HG03103 (cell line): ENCODE data around the gene ENGASE.

Experiments
- ATAC-seq: cut with Tn5 transposase; IDR thresholded peaks from one replicate; pipeline ENCODE4 v1.9.1; 2021; ENCODE audit warnings: low read depth; ENCODE audit not compliant: unreplicated experiment

Gene ENGASE

GRCh38 chr17:79078476-79079190, 4.0 kb downstream of the ENGASE start:
- no peak for ATAC-seq

DNA sequence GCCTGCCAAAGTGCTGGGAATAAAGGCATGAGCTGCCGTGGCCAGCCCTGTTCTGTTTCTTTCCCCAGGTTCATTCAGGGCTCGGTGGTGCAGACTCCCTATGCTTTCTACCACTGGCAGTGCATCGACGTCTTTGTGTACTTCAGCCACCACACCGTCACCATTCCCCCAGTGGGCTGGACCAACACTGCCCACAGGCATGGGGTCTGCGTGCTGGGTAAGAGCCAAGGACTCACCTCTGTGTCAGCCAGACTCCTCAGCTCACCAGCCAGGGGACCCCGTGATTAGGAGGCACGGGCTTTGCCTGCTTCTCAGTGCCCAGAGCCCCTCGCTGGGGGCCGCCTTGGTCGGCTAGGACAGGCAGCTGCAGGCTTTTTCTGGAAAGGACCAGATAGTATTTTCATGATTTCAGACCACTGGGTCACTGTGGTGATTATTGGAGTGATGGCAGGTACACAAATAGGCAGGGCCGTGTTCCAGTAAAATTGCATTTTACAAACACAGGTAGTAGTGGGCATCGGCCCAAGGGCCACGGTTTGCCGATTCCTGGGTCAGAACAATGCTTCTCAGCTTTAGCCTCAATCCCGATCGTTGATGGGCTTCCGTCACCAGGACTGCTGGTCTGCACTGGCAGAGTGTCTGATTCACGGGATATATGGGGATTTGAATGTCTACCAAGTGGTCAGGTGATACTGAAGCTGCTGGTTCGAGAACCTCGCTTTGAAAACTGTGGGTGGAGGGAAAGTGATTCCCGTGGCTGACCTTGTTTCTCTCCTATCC, 5.0 kb downstream of the ENGASE start:
- no peak for ATAC-seq

- ATAC-seq, result no peak
Measured at GRCh38 chr17:79080349-79080748, 5.7 kb downstream of the ENGASE start.

DNA sequence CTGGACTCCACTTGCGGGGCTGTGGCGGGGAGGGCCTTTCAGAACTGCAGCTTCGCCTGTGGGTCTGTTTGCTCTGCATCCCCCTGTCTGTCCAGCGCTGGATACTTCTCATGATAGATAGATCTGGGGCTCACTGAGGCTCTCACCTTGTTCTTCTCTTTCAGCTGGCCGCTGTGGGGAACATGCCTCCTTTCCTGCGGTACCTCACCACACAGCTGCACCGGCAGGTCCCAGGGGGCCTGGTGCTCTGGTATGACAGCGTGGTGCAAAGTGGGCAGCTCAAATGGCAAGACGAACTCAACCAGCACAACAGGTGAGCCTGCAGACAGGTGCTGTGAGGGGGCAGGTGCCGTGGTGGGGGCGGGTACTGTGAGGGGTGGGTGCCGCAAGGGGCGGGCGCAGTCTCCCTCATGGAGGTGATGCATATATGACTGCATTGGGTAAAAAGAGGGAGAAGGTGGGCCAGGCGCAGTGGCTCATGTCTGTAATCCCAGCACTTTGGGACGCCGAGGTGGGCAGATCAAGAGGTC, 6.2 kb downstream of the ENGASE start:
- ATAC-seq, result no peak

DNA sequence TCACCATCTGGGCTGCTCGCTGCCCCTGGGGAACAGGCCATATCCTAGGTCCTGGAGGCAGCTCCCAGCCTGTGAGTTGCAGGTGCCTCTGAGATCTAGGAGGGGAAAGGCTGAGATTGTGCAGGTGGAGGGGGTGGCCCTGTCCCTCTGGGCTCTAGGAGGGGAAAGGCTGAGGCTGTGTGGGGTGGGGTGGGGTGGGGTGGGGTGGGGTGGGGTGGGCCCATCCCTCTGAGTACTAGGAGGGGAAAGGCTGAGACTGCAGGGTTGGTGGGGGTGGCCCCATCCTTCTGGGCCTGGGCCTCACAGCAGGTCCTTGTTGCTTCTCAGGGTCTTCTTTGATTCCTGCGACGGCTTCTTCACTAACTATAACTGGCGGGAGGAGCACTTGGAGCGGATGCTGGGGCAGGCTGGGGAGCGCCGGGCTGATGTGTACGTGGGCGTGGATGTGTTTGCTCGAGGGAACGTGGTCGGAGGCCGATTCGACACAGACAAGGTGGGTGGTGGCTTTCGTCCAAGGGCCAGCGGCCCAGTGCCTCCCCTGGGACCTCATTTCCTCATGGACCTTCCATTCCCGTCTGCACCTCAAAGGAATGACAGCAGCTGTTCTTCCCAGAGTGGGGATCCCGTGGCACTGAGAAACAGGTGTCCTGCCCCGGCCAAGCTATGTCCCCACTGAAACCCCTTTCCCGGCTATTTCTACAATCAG, 7.1 kb downstream of the ENGASE start:
- no peak for ATAC-seq

DNA sequence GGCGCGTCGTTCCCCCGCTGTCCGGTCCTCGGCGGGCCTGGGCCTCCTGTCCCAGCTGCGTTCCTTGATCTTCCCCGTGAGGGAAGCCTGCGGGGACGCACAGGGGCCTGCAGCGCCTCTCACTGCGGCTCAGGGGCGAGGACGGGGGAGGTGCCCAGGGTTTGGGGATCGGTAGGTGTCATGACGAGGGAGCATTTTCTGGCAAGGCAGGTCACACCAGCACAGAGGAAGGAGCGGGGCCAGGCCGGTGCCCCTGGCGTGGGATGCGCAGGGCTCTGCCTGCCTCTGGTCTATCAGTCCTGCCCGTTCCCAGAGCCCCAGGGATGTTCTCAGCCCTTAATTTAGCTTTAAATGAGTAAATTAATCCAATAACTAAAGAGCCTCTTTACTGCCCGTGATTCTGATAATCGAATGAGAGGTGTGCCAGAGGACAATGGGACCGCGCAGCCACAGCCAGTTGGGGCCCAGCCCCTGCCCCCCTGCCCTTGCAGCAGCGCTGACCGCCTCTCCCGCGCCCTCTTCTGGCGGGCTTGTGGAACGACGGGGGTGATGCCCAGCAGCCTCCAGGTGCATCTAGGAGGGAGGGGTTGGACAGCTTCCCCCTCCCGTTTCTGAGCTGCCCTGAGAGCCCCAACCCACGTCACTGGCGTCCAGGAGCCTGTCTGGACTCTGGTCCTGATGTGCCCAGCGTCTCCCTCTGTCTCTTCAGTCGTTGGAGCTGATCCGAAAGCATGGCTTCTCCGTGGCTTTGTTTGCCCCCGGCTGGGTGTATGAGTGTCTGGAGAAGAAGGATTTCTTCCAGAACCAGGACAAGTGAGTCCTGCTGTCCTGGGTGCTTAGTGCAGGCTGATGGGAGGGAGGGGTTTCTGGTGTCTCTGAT, 7.9 kb downstream of the ENGASE start:
- no peak for ATAC-seq

GRCh38 chr17:79083191-79083971, 8.8 kb downstream of the ENGASE start:
- no peak for ATAC-seq

- ATAC-seq, result no peak
Measured at GRCh38 chr17:79084291-79085153, 9.9 kb downstream of the ENGASE start.

- ATAC-seq, result no peak
Measured at GRCh38 chr17:79085154-79085920, 10.7 kb downstream of the ENGASE start.

- ATAC-seq, result no peak
Measured at GRCh38 chr17:79085921-79086551, 11.4 kb downstream of the ENGASE start.

- no peak for ATAC-seq
Measured at GRCh38 chr17:79086609-79087427, 12.2 kb downstream of the ENGASE start.

DNA sequence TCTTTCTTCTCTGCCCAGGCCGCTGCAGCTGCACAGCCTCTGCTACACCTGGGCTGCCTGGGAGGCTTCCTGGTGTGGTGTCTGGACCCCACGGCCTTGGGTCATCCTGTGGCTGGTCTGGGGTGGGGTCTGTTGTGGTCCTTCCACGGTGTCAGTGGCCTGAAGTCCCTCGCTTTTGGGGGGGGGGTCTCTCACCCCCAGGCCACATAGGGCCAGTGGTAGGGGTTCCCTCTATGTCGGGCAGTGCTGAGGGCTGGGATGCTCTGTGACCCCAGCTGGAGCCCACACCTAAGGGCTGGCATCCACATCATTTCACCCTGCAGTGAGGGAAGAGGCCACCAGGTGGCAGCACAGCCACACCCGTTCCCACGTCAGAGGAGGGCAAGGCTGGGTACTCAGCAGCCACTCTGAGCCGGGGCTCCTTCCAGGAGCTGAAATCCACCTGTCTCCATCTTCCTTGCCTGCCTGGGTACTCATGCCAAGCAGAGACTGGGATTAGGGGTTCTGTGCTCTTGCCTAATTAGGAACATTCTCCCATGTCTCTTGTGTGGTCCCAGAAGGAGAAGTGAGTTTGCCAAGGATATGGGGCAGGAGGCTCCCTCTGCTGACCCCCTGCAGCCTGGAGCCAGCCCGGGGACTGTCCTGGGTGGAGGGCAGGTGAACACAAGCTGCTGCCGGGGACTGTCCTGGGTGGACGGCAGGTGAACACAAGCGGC, 13.0 kb downstream of the ENGASE start:
- no peak for ATAC-seq

DNA sequence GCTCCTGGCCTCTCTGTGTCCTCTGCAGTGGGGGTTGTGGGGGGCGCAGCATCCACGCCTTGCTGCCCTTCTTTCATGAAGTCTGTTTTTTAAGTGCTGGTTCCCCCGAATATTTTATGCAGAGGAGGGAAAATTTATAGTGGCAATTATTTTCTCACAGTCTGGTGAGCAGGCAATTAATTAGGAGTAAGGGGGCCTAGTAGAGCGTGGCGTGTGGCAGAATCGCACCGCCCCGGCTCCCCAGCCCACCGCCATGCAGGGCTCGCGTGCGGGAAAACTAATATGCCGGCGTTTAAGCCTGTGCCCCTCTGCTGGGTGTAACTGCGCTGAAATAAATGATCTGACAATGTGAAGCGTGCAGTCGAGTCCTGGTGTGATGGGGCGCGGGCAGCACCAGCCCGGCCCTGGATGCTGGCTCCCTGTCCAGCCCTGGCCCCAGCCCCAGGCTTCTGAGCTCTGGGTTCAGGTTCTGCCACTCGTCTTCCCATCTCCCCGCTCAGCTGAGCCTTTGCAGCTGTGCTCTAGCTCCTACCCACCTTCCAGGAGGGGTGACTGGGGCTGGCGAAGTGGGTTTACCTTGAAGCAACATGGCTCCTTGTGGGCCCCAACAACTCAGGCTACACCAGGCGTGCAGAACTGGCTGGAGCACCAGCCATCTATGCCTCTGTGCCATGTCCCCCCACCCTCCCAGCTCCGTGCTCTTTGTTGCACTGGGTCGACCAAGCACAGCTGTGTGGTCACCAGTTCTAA, 13.8 kb downstream of the ENGASE start:
- ATAC-seq, result no peak

GRCh38 chr17:79088997-79089328, 14.3 kb downstream of the ENGASE start:
- ATAC-seq, result no peak

- ATAC-seq, result no peak
Measured at GRCh38 chr17:79089720-79090442, 15.3 kb downstream of the ENGASE start.
